HG02571 (cell line): ENCODE measurements around the gene SNTG2.
"Not testable (repeated sequence)": the region's sequence is repeated elsewhere in the genome, so short reads cannot be mapped to it uniquely, and the experiment has no call there.

Experiments used
- ATAC-seq: cut with Tn5 transposase; IDR thresholded peaks from one replicate; pipeline ENCODE4 v1.9.1; 2021; ENCODE audit warnings: mild to moderate bottlenecking, moderate library complexity; ENCODE audit not compliant: unreplicated experiment

The SNTG2 gene

GRCh38 chr2:1088192-1088860 is 137.7 kb downstream of the SNTG2 start:
- ATAC-seq, result no peak

- ATAC-seq, result no peak
These were observed 138.3 kb downstream of the SNTG2 start for GRCh38 chr2:1088940-1089339.

GRCh38 chr2:1091895-1092585 is 141.4 kb downstream of the SNTG2 start:
- ATAC-seq, result no peak

- ATAC-seq, result not testable (repeated sequence)
These were observed 143.0 kb downstream of the SNTG2 start for GRCh38 chr2:1093668-1094067.

GRCh38 chr2:1097101-1097500 is 146.5 kb downstream of the SNTG2 start:
- ATAC-seq, result no peak

GRCh38 chr2:1099418-1099817 is 148.8 kb downstream of the SNTG2 start:
- ATAC-seq, result no peak

GRCh38 chr2:1101011-1101782 is 150.5 kb downstream of the SNTG2 start:
- no peak for ATAC-seq

GRCh38 chr2:1101982-1102590 is 151.4 kb downstream of the SNTG2 start:
- ATAC-seq, result no peak

GRCh38 chr2:1104364-1104763 is 153.7 kb downstream of the SNTG2 start:
- no peak for ATAC-seq

GRCh38 chr2:1106344-1106743 is 155.7 kb downstream of the SNTG2 start:
- ATAC-seq, result not testable (repeated sequence)

GRCh38 chr2:1115843-1116539 is 165.3 kb downstream of the SNTG2 start:
- no peak for ATAC-seq

- no peak for ATAC-seq
These were observed 166.9 kb downstream of the SNTG2 start for GRCh38 chr2:1117569-1117968.

GRCh38 chr2:1125217-1125616 is 174.6 kb downstream of the SNTG2 start:
- ATAC-seq, result no peak

- ATAC-seq, result no peak
These were observed 175.2 kb downstream of the SNTG2 start for GRCh38 chr2:1125633-1126370.

GRCh38 chr2:1129982-1130381 is 179.3 kb downstream of the SNTG2 start:
- ATAC-seq, result no peak

GRCh38 chr2:1130922-1131321 is 180.3 kb downstream of the SNTG2 start:
- ATAC-seq, result no peak

GRCh38 chr2:1132328-1132969 is 181.8 kb downstream of the SNTG2 start:
- no peak for ATAC-seq

- ATAC-seq, result not testable (repeated sequence)
These were observed 183.2 kb downstream of the SNTG2 start for GRCh38 chr2:1133896-1134295.

GRCh38 chr2:1134629-1135028 is 184.0 kb downstream of the SNTG2 start:
- no peak for ATAC-seq

- ATAC-seq, result no peak
These were observed 185.4 kb downstream of the SNTG2 start for GRCh38 chr2:1136067-1136466.
